NCI-H1436 treated with DMSO at 0.1 percent for 48 hours (cell line): Measurements from ENCODE around the gene GHITM.
"Not testable (repeated sequence)": the region's sequence is repeated elsewhere in the genome, so short reads cannot be mapped to it uniquely, and the experiment has no call there.

Source experiments
- DNase-seq: peaks from one replicate; lab custom pipeline; 2025; lab: John Stamatoyannopoulos, UW

The GHITM gene

GRCh38 chr10:84148006-84148597 lies 8.8 kb downstream of the GHITM start:
- DNase-seq, result not testable (repeated sequence)

GRCh38 chr10:84149854-84150253 lies 10.5 kb downstream of the GHITM start:
- no peak for DNase-seq

- no peak for DNase-seq
Measured at GRCh38 chr10:84152769-84153168, 13.5 kb downstream of the GHITM start.

- DNase-seq, result no peak
Measured at GRCh38 chr10:84155521-84155920, 16.2 kb downstream of the GHITM start.

- DNase-seq, result no peak
Measured at GRCh38 chr10:84156009-84156408, 16.7 kb downstream of the GHITM start.

- DNase-seq, result no peak
Measured at GRCh38 chr10:84156768-84157167, 17.5 kb downstream of the GHITM start.

GRCh38 chr10:84158061-84158460 lies 18.8 kb downstream of the GHITM start:
- DNase-seq, result no peak

GRCh38 chr10:84158550-84158949 lies 19.2 kb downstream of the GHITM start:
- DNase-seq, result no peak

GRCh38 chr10:84159076-84159685 lies 19.9 kb downstream of the GHITM start:
- no peak for DNase-seq

GRCh38 chr10:84160663-84161362 lies 21.5 kb downstream of the GHITM start:
- no peak for DNase-seq

- no peak for DNase-seq
Measured at GRCh38 chr10:84163996-84164395, 24.7 kb downstream of the GHITM start.

- no peak for DNase-seq
Measured at GRCh38 chr10:84164442-84164841, 25.1 kb downstream of the GHITM start.

- no peak for DNase-seq
Measured at GRCh38 chr10:84166620-84167288, 27.4 kb downstream of the GHITM start.

- not testable (repeated sequence) for DNase-seq
Measured at GRCh38 chr10:84167289-84167653, 28.0 kb downstream of the GHITM start.

- not testable (repeated sequence) for DNase-seq
Measured at GRCh38 chr10:84168382-84168781, 29.1 kb downstream of the GHITM start.

- not testable (repeated sequence) for DNase-seq
Measured at GRCh38 chr10:84171237-84171636, 31.9 kb downstream of the GHITM start.

- not testable (repeated sequence) for DNase-seq
Measured at GRCh38 chr10:84171700-84172466, 32.6 kb downstream of the GHITM start.

- no peak for DNase-seq
Measured at GRCh38 chr10:84172467-84173356, 33.4 kb downstream of the GHITM start.

- no peak for DNase-seq
Measured at GRCh38 chr10:84173501-84173929, 34.2 kb downstream of the GHITM start, which contains the start of gene GPR15LG. GPR15LG (plus strand) TSS chr10:84173801; CDS start chr10:84173852, 51 bp downstream.

GRCh38 chr10:84175436-84175835 lies 36.1 kb downstream of the GHITM start:
- DNase-seq, result no peak

- no peak for DNase-seq
Measured at GRCh38 chr10:84176351-84176750, 37.0 kb downstream of the GHITM start.
